ENCODE measurements around the gene MRTFA.

The MRTFA gene

DNA sequence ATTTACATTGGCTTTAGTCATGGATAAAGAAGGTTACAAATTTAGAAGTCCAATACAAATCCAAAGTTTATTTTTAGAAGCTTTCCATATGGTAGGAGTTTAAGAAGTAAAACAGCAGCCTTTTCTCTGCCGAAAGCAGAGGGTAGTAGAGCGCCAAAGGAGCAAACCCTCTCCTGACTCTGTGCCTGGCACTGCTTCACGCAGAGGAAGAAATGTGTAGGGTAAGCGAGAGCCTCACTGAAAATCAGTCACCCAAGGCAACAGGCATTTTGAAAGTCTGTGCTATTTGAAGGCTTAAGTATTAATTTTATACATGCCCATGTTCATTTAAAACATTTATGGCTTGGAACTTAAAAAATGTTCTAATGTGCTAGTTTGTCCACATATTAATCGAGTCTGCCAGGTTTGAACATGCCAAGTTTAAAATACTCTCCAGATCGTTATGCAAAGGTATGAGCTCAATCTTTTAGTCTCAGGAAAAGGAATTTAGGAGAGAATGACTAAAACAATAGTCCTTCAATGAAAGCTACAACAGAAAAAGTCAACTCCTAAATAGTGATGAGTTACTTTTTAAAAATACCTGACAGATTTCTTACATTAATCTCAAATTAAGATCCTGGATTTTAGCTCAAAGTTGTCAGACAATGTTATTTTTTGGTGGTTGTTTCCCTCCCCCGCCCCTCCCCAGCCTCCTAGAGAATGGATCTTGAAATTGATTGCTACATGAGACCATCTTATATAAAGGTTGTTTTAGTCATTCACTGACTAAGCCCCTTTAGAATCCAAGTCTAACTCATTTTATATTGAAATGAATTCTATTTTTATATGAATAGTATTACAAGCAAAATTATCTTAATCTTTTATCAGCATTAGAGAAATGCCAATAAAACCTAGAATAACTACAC is 38.7 kb downstream of the MRTFA start:
- TF ChIP-seq GATA2 (IDR thresholded peaks at IDR 0.05; ENCODE audit: low read depth, low read length), result no peak
- no peak for TF ChIP-seq GATA3 (IDR thresholded peaks at IDR 0.05; ENCODE audit: low read depth, low read length)

DNA sequence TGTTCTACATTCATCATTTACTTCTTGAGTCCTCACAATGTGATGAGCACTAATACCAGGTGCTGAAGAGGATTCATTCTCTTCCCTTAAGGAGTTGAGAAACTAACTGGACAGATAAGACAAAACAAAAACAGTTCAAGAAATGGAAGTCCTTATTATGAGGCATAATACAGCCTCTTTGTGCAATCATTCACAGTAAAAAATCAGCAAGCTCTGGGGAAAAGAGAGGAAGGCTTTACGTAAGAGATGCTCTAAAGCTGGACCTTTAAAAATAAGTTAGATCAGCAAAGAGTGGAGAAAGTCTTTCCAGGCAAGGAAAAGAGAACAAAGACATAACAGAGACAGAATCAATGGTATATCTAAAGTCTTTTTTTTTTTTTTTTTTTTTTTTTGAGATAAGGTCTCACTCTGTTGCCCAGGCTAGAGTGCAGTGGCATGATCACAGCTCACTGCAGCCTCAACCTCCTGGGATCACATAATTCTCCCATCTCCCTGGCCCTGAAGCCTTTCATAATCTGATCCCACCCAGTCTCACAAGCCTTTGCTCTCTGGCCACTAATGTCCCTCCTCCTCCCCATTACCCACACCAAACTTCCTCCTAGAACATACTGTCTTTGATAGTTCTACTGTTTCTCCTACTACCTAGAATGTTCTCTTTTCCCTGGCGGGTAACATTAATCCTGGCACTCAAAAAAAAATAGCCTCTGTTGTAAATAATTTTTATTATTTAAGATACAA is 40.9 kb downstream of the MRTFA start:
- no peak for TF ChIP-seq GATA2 (IDR thresholded peaks at IDR 0.05; ENCODE audit: low read depth, low read length)
- TF ChIP-seq GATA3 (IDR thresholded peaks at IDR 0.05; ENCODE audit: low read depth, low read length), result no peak

DNA sequence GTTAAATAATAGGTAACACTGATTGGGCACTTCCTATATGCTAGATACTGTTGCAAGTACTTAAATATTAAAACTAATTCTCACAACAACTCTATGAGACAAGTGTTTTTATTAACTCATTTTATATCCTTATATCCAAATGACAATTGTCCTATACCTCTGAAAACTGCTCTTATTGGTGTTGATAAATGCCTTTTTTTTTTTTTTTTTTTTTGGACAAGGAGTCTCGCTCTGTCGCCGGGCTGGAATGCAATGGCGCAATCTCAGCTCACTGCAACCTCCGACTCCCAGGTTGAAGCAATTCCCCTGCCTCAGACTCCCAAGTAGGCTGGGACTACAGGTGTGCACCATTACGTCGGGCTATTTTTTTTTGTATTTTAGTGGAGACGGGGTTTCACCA is 41.6 kb downstream of the MRTFA start:
- TF ChIP-seq GATA2 (IDR thresholded peaks at IDR 0.05; ENCODE audit: low read depth, low read length) (no peak), GATA3 (IDR thresholded peaks at IDR 0.05; ENCODE audit: low read depth, low read length) (no peak)

DNA sequence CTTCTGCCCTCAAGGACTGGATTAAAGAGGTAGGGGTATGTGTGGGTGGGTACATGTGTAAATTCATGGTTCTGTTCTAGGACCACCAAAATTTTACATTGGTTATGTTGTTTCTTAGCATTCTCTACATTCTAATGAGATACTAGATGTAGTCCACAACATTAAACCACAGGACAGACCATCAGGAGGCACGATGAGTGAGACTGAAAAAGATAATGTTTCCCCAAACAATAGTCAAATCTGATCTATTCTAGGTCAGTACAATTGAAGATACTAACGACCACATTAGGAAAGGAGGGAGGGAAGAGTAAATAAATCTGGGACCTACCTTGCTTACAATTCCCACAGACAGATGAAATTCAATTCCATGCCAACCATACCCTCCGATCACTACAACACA is 42.2 kb downstream of the MRTFA start:
- TF ChIP-seq GATA3 (IDR thresholded peaks at IDR 0.05; ENCODE audit: low read depth, low read length), result no peak
- no peak; the same call in 1 of the 2 replicates for TF ChIP-seq GATA2 (IDR thresholded peaks at IDR 0.05; ENCODE audit: low read depth, low read length)

DNA sequence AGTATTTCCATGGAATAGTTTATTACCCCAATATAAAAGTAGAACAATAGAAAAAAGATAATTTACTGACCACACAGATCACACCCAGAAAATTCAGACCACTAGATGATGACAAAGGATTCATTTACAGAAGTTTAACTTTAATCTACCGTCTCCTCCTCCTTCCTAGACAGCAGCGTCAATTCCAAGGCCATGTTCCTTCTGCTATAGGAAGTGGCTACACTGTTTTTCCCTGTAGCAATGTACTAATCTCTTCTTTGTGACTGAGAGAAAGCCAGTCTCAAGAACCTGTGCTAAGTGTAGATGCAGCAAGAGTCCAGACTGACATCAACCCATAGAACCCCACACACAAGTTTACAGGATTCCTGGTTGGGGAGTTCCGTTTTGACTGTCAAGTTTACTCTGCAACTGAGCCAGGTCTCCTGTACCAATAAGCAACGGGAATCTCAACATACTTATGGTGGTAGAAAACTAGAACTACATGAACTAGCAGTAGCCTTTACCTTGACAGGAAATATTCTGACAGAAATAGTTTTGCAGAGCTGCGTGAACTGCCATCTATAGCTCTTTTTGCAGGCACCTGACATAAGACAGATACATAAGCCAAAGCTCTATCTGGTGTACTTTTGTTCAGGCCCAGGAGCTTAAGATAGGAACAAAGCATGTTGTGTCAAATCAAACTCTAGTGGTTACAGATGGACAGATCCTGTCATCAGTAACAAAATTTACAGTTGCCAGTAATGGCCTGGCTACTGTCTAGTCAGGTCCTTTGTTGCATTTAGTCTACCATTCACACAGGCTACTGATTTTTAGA is 42.9 kb downstream of the MRTFA start:
- TF ChIP-seq GATA2 (IDR thresholded peaks at IDR 0.05; ENCODE audit: low read depth, low read length) (peak; percentile 17; the same call in 1 of the 2 replicates), GATA3 (IDR thresholded peaks at IDR 0.05; ENCODE audit: low read depth, low read length) (no peak)

DNA sequence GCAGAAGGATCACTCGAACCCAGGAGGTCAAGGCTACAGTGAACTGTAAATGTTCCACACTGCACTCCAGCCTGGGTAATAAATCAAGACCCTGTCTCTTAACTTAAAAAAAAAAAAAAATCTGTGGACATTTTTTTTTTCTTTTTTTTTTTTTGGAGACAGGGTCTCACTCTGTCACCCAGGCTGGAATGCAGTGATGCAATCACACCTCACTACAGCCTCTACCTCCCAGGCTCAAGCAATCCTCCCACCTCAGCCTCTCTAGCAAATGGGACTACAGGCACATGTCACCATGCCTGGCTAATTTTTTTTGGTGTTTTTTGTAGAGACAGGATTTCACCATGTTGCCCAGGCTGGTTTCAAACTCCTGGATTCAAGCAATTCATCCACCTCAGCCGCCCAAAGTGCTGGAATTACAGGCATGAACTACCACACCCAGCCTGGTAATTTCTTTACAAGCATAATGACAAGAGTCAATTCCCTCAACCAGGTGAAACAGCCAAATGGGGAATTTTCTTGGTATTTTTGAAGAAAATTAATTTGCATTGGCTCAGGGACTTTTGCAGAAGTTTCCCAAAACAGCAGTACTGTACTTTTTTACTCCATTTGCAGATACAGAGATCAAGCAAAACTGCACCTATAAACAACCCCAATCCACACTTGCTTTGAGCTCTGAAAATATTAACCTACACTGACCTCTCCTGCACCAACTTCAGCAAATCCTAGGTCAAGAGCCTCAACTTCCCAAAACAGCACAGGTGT is 44.0 kb downstream of the MRTFA start:
- TF ChIP-seq GATA2 (IDR thresholded peaks at IDR 0.05; ENCODE audit: low read depth, low read length) (no peak), GATA3 (IDR thresholded peaks at IDR 0.05; ENCODE audit: low read depth, low read length) (no peak)

DNA sequence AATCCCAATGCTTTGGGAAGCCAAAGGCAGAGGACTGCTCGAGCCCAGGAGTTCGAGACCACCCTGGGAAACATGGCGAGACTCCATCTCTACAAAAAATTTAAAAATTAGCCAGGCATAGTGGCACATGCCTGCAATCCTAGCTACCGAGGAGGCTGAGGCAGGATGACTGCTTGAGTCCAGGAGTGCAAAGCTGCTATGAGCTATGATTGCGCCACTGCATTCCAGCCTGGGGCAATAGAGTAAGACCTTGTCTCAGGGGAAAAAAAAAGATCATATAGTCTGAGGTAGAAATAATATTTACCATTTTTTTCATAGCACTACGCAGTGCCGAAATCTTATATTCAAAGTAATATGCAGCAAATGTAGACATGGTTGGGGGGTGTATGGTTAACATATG is 47.8 kb downstream of the MRTFA start:
- TF ChIP-seq GATA3 (IDR thresholded peaks at IDR 0.05; ENCODE audit: low read depth, low read length) (no peak), GATA2 (IDR thresholded peaks at IDR 0.05; ENCODE audit: low read depth, low read length) (no peak)

DNA sequence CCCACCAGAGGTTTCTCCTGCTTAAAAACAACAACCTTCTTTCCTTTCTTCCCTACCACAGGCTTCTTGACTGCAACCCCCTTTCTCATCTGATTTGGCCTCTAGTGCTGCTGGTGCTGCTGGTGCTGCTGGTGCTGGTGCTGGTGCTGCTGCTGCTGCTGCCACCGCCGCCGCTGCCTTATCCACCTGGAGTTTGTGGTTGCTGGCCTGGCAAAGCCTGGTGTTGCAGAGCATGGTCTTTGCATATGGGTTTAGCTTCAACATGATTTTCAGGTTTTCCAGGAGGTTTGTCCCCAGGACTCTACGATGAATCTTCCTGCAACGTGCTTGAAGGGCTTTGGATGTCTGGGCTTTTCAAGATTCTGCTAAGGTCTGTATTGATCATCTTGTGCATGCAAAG is 49.7 kb downstream of the MRTFA start:
- TF ChIP-seq GATA2 (IDR thresholded peaks at IDR 0.05; ENCODE audit: low read depth, low read length), result no peak
- no peak for TF ChIP-seq GATA3 (IDR thresholded peaks at IDR 0.05; ENCODE audit: low read depth, low read length)

DNA sequence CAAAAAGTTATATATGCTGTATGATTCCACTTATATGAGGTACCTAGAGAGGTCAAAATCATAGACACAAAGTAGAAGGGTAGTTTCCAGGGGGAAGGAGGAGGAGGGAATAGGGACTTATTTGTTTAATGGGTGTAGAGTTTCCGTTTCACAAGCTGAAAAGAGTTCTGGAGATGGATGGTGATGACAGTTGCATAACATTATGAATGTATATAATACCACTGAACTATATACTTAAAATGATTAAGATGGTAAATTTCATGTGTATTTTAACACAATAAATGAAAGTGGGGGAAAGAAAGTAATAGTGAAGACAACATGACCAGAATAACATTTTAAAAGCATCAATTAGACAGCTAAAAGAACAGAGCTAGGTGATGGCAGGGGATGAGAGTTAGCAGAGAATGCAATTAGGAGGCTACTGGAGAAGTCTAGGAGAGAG is 51.2 kb downstream of the MRTFA start:
- TF ChIP-seq GATA3 (IDR thresholded peaks at IDR 0.05; ENCODE audit: low read depth, low read length), result no peak
- no peak for TF ChIP-seq GATA2 (IDR thresholded peaks at IDR 0.05; ENCODE audit: low read depth, low read length)

DNA sequence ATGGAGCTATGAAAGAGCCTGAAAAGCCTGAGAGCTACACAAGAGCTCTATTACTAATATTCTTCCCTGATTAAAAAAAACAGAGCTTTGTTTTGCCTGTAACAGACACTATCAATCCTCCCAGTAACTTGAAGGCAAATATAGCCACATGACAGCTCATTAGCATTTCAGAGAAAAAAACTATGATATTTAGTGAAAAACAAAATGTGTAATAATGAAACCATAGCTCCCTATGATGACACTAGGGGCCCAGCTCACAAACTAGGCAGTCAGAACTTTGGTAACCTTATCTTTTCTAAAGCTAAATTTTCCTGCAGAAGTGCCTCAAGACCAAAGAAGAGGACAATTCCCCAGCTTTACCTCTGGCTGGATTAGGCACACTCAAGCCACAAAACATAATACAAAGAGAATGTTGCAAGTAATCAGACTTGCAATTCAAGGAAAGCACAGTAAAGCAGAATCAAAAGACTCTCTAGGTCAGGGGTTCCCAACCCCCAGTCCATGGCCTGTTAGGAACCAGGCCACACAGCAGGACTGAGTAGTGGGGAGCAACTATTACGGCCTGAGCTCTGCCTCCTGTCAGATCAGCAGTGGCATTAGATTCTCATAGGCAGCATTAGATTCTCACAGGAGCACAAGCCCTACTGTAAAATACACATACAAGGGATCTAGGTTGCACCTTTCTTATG is 53.3 kb downstream of the MRTFA start:
- TF ChIP-seq GATA2 (IDR thresholded peaks at IDR 0.05; ENCODE audit: low read depth, low read length) (no peak), GATA3 (IDR thresholded peaks at IDR 0.05; ENCODE audit: low read depth, low read length) (no peak)

DNA sequence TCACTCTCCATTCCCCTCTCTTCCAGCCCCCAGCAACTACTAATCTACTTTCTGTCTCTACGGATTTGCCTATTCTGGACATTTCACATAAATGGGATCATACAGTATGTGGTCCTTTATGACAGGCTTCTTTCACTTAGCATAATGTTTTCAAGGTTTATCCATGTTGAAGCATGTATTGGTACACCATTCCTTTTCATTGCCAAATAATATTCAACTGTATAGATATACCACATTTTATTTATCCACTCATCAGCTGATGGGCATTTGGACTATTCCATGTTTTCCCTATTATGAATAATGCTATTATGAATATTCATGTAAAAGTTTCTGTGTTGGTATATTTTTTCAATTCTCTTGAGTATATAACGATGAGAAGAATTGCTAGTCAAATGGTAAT is 54.5 kb downstream of the MRTFA start:
- TF ChIP-seq GATA2 (IDR thresholded peaks at IDR 0.05; ENCODE audit: low read depth, low read length) (no peak), GATA3 (IDR thresholded peaks at IDR 0.05; ENCODE audit: low read depth, low read length) (no peak)

DNA sequence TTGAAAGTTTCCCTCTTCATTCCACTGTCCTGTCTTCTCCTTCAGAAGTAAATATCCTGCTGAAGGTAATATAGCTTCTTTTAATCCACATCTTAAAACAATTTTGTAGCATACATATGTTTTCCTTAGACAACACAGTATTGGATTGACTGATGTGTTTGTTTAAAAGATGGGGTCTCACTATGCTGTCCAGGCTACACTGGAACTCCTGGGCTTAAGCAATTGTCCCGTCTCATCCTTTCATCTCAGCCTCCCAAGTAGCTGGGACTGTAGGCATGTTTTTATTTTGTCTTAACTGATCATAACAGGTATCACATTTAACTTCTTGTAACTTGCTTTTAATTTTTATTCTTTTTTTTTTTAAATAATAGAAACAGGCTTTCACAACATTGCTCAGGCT is 55.9 kb downstream of the MRTFA start:
- no peak for TF ChIP-seq GATA2 (IDR thresholded peaks at IDR 0.05; ENCODE audit: low read depth, low read length)
- no peak for TF ChIP-seq GATA3 (IDR thresholded peaks at IDR 0.05; ENCODE audit: low read depth, low read length)

DNA sequence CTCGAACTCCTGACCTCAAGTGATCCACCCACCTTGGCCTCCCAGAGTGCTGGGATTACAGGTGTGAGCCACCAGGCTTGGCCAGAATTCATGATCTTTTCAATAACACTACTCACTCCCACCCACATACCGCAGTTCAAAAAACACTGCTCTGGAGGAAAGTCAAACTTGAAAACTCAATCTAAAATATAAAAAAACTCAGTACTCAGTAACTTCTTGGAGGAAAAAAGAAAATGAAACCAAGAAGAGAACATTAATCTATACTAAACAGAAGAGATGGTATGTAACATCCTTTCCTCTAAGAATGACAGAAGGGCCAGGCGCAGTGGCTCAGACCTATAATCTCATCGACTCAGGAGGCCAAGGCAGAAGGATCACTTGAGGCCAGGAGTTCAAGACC is 58.3 kb downstream of the MRTFA start:
- no peak for TF ChIP-seq GATA3 (IDR thresholded peaks at IDR 0.05; ENCODE audit: low read depth, low read length)
- TF ChIP-seq GATA2 (IDR thresholded peaks at IDR 0.05; ENCODE audit: low read depth, low read length), result no peak
